IgD-negative memory B cell (primary cell): ENCODE results near the gene SNN. TPM values are rescaled to one million over a fixed set of nuclear protein-coding genes. Genes with fewer than 3 reads are reported as not detected.

Experiments
- H3K27ac Mint-ChIP-seq, 3 donors: one replicate each; pipeline ENCODE4 v1.8.0; 2020 to 2022; ENCODE audit warnings: mild to moderate bottlenecking in 3 of 3, mixed read lengths in 3 of 3, moderate library complexity in 1 of 3
- H3K27me3 Mint-ChIP-seq: one replicate; pipeline ENCODE4 v1.8.0; 2021; ENCODE audit warnings: mixed read lengths
- H3K36me3 Mint-ChIP-seq: one replicate; pipeline ENCODE4 v1.8.0; 2020; ENCODE audit warnings: mild to moderate bottlenecking, mixed read lengths
- H3K4me1 Mint-ChIP-seq, 3 donors: one replicate each; pipeline ENCODE4 v1.8.0; 2020 to 2022; ENCODE audit warnings: mixed read lengths in 3 of 3, mild to moderate bottlenecking in 1 of 3
- H3K4me3 Mint-ChIP-seq, 4 donors: one replicate each; pipeline ENCODE4 v1.8.0; 2020 to 2022; ENCODE audit warnings: mild to moderate bottlenecking in 4 of 4, mixed read lengths in 4 of 4, moderate library complexity in 3 of 4
- H3K9me3 Mint-ChIP-seq, 3 donors: one replicate each; pipeline ENCODE4 v1.8.0; 2020 to 2021; ENCODE audit warnings: mixed read lengths in 3 of 3, mild to moderate bottlenecking in 1 of 3
- polyA plus RNA-seq: library from polyadenylated mRNA; unstranded; fragments of 300-500 nt; fragmentation: Illumina TruSeq; gene quantifications from one replicate; pipeline ENCODE4 v1.2.3, GENCODE V29; 2021

The SNN gene
- 60.9 TPM for polyA plus RNA-seq

GRCh38 chr16:11667824-11668622 lies at the start of gene SNN:
Gene SNN (plus strand): TSS chr16:11668455. CDS start chr16:11676060, 7,605 bp downstream.
- H3K4me3 Mint-ChIP-seq, result peak within 1 kb of the TSS; percentile 90 to 100 (median 96)
- H3K9me3 Mint-ChIP-seq, result no peaks in the 10 kb centered on the region
- H3K36me3 Mint-ChIP-seq, result peaks cover 4% of the 10 kb centered on the region
- peak within 1 kb of the TSS; percentile 97 to 100 (median 98) for H3K27ac Mint-ChIP-seq
- no peaks in the 10 kb centered on the region for H3K27me3 Mint-ChIP-seq
- H3K4me1 Mint-ChIP-seq, result peaks cover 38 to 55% (median 44%) of the 10 kb centered on the region in 3 donors

- H3K4me3 Mint-ChIP-seq, result peak overlapping the region in 3 of 4 donors; percentile 64 to 85 (median 81)
Observed at GRCh38 chr16:11619327-11619851, 48.9 kb upstream of the SNN start.

GRCh38 chr16:11620243-11621003 lies 47.8 kb upstream of the SNN start:
- H3K9me3 Mint-ChIP-seq, result peaks cover 0 to 3% (median 2%) of the 10 kb centered on the region in 3 donors
- no peaks in the 10 kb centered on the region for H3K36me3 Mint-ChIP-seq
- peak overlapping the region; percentile 16 to 91 (median 56) for H3K4me3 Mint-ChIP-seq
- no peaks in the 10 kb centered on the region for H3K27me3 Mint-ChIP-seq
- peak overlapping the region; percentile 89 to 95 (median 93) for H3K27ac Mint-ChIP-seq
- H3K4me1 Mint-ChIP-seq, result peaks cover 33 to 43% (median 41%) of the 10 kb centered on the region in 3 donors

More at GRCh38 chr16:11619327-11619851, 48.9 kb upstream of the SNN start:
- H3K36me3 Mint-ChIP-seq, result no peaks in the 10 kb centered on the region
- peaks cover 0 to 3% (median 2%) of the 10 kb centered on the region in 3 donors for H3K9me3 Mint-ChIP-seq
- H3K27ac Mint-ChIP-seq, result peak overlapping the region; percentile 93 to 95 (median 93)
- H3K4me1 Mint-ChIP-seq, result peaks cover 31 to 38% (median 34%) of the 10 kb centered on the region in 3 donors
- H3K27me3 Mint-ChIP-seq, result no peaks in the 10 kb centered on the region

- H3K4me1 Mint-ChIP-seq, result peaks cover 33 to 43% (median 41%) of the 10 kb centered on the region in 3 donors
- peaks cover 0 to 3% (median 2%) of the 10 kb centered on the region in 3 donors for H3K9me3 Mint-ChIP-seq
- no peaks in the 10 kb centered on the region for H3K27me3 Mint-ChIP-seq
- H3K27ac Mint-ChIP-seq, result peak overlapping the region; percentile 76 to 87 (median 86)
- no peaks in the 10 kb centered on the region for H3K36me3 Mint-ChIP-seq
- peak overlapping the region; percentile 67 to 91 (median 81) for H3K4me3 Mint-ChIP-seq
Observed at GRCh38 chr16:11621539-11621919, 46.7 kb upstream of the SNN start.

GRCh38 chr16:11621920-11622651 lies 46.2 kb upstream of the SNN start:
- no peaks in the 10 kb centered on the region for H3K36me3 Mint-ChIP-seq
- H3K4me1 Mint-ChIP-seq, result peaks cover 33 to 45% (median 41%) of the 10 kb centered on the region in 3 donors
- H3K9me3 Mint-ChIP-seq, result peaks cover 0 to 3% (median 2%) of the 10 kb centered on the region in 3 donors
- peak overlapping the region; percentile 67 to 91 (median 81) for H3K4me3 Mint-ChIP-seq
- H3K27ac Mint-ChIP-seq, result peak overlapping the region; percentile 76 to 87 (median 86)
- no peaks in the 10 kb centered on the region for H3K27me3 Mint-ChIP-seq

GRCh38 chr16:11624205-11624604 lies 44.0 kb upstream of the SNN start:
- H3K27ac Mint-ChIP-seq, result peak overlapping the region; percentile 59 to 87 (median 71)
- peak overlapping the region in 3 of 4 donors; percentile 63 to 77 (median 66) for H3K4me3 Mint-ChIP-seq
- no peaks in the 10 kb centered on the region for H3K36me3 Mint-ChIP-seq
- no peaks in the 10 kb centered on the region for H3K27me3 Mint-ChIP-seq
- peaks cover 32 to 50% (median 45%) of the 10 kb centered on the region in 3 donors for H3K4me1 Mint-ChIP-seq
- peaks cover 0 to 3% (median 2%) of the 10 kb centered on the region in 3 donors for H3K9me3 Mint-ChIP-seq

GRCh38 chr16:11624636-11625607 lies 43.3 kb upstream of the SNN start:
- peak overlapping the region; percentile 59 to 87 (median 71) for H3K27ac Mint-ChIP-seq
- no peaks in the 10 kb centered on the region for H3K36me3 Mint-ChIP-seq
- H3K27me3 Mint-ChIP-seq, result no peaks in the 10 kb centered on the region
- peak overlapping the region in 3 of 4 donors; percentile 63 to 77 (median 66) for H3K4me3 Mint-ChIP-seq
- peaks cover 0 to 3% (median 2%) of the 10 kb centered on the region in 3 donors for H3K9me3 Mint-ChIP-seq
- peaks cover 38 to 48% (median 47%) of the 10 kb centered on the region in 3 donors for H3K4me1 Mint-ChIP-seq

GRCh38 chr16:11625769-11626168 lies 42.5 kb upstream of the SNN start:
- no peak overlapping the region for H3K27ac Mint-ChIP-seq
- no peaks in the 10 kb centered on the region for H3K36me3 Mint-ChIP-seq
- peaks cover 36 to 41% (median 41%) of the 10 kb centered on the region in 3 donors for H3K4me1 Mint-ChIP-seq
- peak overlapping the region in 1 of 4 donors; percentile 14 for H3K4me3 Mint-ChIP-seq
- H3K9me3 Mint-ChIP-seq, result no peaks in the 10 kb centered on the region
- no peaks in the 10 kb centered on the region for H3K27me3 Mint-ChIP-seq

GRCh38 chr16:11626657-11627291 lies 41.5 kb upstream of the SNN start:
- peak overlapping the region in 1 of 3 donors; percentile 89 for H3K27ac Mint-ChIP-seq
- no peaks in the 10 kb centered on the region for H3K36me3 Mint-ChIP-seq
- peaks cover 32 to 36% (median 36%) of the 10 kb centered on the region in 3 donors for H3K4me1 Mint-ChIP-seq
- no peaks in the 10 kb centered on the region for H3K9me3 Mint-ChIP-seq
- H3K4me3 Mint-ChIP-seq, result peak overlapping the region in 1 of 4 donors; percentile 63
- no peaks in the 10 kb centered on the region for H3K27me3 Mint-ChIP-seq

GRCh38 chr16:11627292-11627663 lies 41.0 kb upstream of the SNN start:
- no peaks in the 10 kb centered on the region for H3K27me3 Mint-ChIP-seq
- H3K27ac Mint-ChIP-seq, result peak overlapping the region in 1 of 3 donors; percentile 89
- H3K36me3 Mint-ChIP-seq, result no peaks in the 10 kb centered on the region
- no peaks in the 10 kb centered on the region for H3K9me3 Mint-ChIP-seq
- no peak overlapping the region for H3K4me3 Mint-ChIP-seq
- peaks cover 29 to 31% (median 31%) of the 10 kb centered on the region in 3 donors for H3K4me1 Mint-ChIP-seq

- Mint-ChIP-seq H3K4me3 (peak overlapping the region in 1 of 4 donors; percentile 51), H3K9me3 (no peaks in the 10 kb centered on the region), H3K4me1 (peaks cover 25 to 27% (median 27%) of the 10 kb centered on the region in 3 donors), H3K27ac (peak overlapping the region; percentile 40 to 74 (median 70)), H3K36me3 (no peaks in the 10 kb centered on the region), H3K27me3 (no peaks in the 10 kb centered on the region)
Observed at GRCh38 chr16:11627822-11628457, 40.3 kb upstream of the SNN start.
